ENCODE measurements around the gene ADARB2.

Gene ADARB2

GRCh38 chr10:1293636-1294435, 443.5 kb downstream of the ADARB2 start:
- no peak for DNase-seq (ENCODE audit: low read depth in 3 of 3)

GRCh38 chr10:1293157-1293556, 444.2 kb downstream of the ADARB2 start:
- no peak for DNase-seq (ENCODE audit: low read depth in 3 of 3)

- no peak for DNase-seq (ENCODE audit: low read depth in 3 of 3)
These were observed 444.7 kb downstream of the ADARB2 start for GRCh38 chr10:1292611-1293031.

- no peak for DNase-seq (ENCODE audit: low read depth in 3 of 3)
These were observed 445.9 kb downstream of the ADARB2 start for GRCh38 chr10:1291178-1292090.

- no peak for DNase-seq (ENCODE audit: low read depth in 3 of 3)
These were observed 447.3 kb downstream of the ADARB2 start for GRCh38 chr10:1290071-1290471.

GRCh38 chr10:1289591-1289990, 447.7 kb downstream of the ADARB2 start:
- DNase-seq (ENCODE audit: low read depth in 3 of 3): no peak

GRCh38 chr10:1287971-1288401, 449.3 kb downstream of the ADARB2 start:
- DNase-seq (ENCODE audit: low read depth in 3 of 3): no peak

GRCh38 chr10:1287487-1287886, 449.8 kb downstream of the ADARB2 start:
- DNase-seq (ENCODE audit: low read depth in 3 of 3): no peak

GRCh38 chr10:1284076-1284475, 453.2 kb downstream of the ADARB2 start:
- DNase-seq (ENCODE audit: low read depth in 3 of 3): no peak

- no peak for DNase-seq (ENCODE audit: low read depth in 3 of 3)
These were observed 455.9 kb downstream of the ADARB2 start for GRCh38 chr10:1281405-1281782.

- no peak for DNase-seq (ENCODE audit: low read depth in 3 of 3)
These were observed 456.6 kb downstream of the ADARB2 start for GRCh38 chr10:1280466-1281404.

GRCh38 chr10:1278306-1278705, 459.0 kb downstream of the ADARB2 start:
- DNase-seq (ENCODE audit: low read depth in 3 of 3): no peak

GRCh38 chr10:1274701-1275544, 462.4 kb downstream of the ADARB2 start:
- DNase-seq (ENCODE audit: low read depth in 3 of 3): no peak

GRCh38 chr10:1274111-1274661, 463.1 kb downstream of the ADARB2 start:
- DNase-seq (ENCODE audit: low read depth in 3 of 3): no peak

GRCh38 chr10:1273372-1274105, 463.8 kb downstream of the ADARB2 start:
- DNase-seq (ENCODE audit: low read depth in 3 of 3): no peak

GRCh38 chr10:1272777-1273161, 464.6 kb downstream of the ADARB2 start:
- no peak for DNase-seq (ENCODE audit: low read depth in 3 of 3)

GRCh38 chr10:1272079-1272776, 465.1 kb downstream of the ADARB2 start:
- no peak for DNase-seq (ENCODE audit: low read depth in 3 of 3)

GRCh38 chr10:1270906-1271305, 466.4 kb downstream of the ADARB2 start:
- DNase-seq (ENCODE audit: low read depth in 3 of 3): no peak

- no peak for DNase-seq (ENCODE audit: low read depth in 3 of 3)
These were observed 466.8 kb downstream of the ADARB2 start for GRCh38 chr10:1270490-1270889.
